ENCODE data around the gene SLC24A4.

Gene SLC24A4, protein sequence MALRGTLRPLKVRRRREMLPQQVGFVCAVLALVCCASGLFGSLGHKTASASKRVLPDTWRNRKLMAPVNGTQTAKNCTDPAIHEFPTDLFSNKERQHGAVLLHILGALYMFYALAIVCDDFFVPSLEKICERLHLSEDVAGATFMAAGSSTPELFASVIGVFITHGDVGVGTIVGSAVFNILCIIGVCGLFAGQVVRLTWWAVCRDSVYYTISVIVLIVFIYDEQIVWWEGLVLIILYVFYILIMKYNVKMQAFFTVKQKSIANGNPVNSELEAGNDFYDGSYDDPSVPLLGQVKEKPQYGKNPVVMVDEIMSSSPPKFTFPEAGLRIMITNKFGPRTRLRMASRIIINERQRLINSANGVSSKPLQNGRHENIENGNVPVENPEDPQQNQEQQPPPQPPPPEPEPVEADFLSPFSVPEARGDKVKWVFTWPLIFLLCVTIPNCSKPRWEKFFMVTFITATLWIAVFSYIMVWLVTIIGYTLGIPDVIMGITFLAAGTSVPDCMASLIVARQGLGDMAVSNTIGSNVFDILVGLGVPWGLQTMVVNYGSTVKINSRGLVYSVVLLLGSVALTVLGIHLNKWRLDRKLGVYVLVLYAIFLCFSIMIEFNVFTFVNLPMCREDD

DNA sequence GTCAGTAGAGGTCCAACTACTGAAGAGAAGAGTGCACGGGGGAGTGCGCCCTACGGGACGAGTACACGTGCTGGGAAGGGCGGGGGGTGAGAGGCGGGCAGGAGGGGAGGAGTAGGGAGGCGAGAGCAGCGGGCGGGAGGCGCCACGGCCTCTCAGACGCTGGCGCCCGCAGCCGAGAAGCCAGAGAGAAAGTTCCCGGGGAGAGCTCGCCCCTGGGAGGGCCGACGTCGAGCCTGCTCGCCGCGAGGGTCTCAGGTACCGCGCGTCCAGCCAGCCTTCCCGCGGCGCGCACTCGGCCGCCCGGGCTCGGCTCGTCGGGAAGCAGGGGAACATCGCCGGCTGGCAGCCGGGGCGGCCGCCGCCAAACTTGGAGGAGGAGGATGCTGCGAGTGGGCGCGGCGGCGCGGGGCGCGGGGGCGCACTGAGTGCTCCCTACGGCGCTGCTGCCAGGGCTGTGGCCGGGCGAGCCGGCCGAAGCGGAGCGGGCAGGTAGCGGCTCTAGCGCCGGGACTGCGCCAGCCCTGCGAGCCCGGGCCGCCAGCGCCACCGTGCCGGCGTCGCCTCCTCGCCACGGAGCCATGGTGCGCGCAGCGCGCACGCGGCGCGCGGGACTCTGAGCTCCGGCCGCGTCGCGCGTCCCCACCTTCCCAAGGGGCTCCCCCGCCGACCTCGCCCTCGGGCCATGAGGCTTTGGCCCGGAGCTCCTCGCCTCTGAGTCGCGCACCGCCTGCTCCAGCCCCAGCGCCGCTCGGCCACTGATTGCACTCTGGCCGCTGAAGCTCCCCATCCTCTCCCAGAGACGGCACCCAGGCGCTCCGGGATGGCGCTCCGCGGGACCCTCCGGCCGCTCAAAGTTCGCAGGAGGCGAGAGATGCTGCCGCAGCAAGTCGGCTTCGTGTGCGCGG lies at the start of gene SLC24A4:
TSS of gene SLC24A4 (plus strand) at position 155 of the 905 bp plus-strand sequence. CDS start at position 821, 666 bp downstream.
- FAIRE-seq, result no peak

DNA sequence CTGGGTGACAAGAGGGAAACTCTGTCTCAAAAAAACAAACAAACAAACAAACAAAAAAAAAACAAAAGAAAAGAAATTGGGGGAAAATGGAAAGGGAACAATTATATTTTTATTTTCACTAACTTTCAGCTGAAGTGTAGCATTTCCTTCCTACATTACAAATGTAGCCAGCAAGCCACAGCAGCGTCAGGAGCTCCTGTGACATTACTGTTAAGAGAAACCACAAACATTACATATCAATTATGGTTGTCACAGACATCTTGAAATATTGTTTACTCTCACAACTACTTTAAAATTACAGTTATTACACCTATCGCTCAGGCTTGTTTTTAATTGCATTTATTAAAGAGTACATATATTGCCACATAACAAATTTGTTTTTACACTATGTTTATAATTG lies 49.8 kb upstream of the SLC24A4 start:
- no peak for FAIRE-seq

DNA sequence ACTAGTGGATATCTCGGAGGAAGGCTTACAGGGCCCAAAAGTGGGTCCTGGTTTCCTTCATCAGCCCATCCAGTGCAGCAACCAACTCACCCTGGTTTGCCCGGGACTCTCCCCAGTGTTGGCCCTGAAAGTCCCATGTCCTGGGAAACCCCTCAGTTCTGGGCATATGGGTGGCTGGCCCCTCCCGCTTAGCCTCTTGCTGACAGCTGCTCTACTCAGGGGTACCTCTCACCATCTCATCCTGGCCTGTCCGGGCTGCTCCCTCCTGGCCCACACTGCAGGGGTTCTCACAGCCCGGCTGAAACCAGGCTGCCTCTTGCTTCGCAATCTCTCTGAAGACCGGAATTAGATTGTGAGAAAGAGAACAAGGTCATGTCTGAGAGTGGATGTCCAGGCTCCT lies 48.9 kb upstream of the SLC24A4 start:
- FAIRE-seq, result no peak

DNA sequence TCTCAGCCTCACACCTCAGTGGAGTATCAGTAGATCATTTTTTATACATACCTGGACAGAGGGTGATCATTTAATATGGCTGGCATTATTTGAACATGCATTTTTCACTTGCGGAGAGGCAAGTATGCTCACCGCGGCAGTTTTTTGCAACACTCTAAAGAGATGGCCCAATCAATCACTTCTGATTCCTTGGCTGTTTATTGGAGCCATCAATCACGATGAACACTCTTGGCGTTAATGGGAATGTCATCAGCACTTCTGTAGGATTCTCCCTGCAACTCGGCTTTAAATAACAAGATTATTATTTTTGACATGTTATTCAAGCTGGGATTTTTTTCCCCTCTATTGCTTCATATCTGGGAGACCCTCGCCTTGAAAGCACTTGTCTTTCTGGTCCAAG lies 46.9 kb upstream of the SLC24A4 start:
- no peak for FAIRE-seq

DNA sequence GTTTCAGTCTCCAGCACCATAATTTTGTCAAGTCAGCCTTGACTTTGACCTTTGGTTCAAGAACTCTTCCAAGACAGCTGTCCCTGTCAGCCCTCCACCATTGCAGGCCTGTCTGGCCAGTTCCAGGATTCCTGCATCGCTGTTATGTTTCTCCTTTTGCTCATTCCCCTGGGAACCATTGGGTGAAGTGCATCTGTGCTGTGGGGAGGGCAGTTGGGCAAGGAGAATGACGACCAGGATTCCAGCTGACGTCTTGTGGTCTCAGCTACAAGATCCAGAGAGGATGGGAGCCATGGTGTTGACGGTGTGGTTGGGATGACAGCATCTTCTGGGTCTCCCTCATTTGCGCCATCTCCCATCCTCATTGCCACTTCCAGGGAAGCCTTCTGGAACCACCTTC lies 45.9 kb upstream of the SLC24A4 start:
- no peak for FAIRE-seq

DNA sequence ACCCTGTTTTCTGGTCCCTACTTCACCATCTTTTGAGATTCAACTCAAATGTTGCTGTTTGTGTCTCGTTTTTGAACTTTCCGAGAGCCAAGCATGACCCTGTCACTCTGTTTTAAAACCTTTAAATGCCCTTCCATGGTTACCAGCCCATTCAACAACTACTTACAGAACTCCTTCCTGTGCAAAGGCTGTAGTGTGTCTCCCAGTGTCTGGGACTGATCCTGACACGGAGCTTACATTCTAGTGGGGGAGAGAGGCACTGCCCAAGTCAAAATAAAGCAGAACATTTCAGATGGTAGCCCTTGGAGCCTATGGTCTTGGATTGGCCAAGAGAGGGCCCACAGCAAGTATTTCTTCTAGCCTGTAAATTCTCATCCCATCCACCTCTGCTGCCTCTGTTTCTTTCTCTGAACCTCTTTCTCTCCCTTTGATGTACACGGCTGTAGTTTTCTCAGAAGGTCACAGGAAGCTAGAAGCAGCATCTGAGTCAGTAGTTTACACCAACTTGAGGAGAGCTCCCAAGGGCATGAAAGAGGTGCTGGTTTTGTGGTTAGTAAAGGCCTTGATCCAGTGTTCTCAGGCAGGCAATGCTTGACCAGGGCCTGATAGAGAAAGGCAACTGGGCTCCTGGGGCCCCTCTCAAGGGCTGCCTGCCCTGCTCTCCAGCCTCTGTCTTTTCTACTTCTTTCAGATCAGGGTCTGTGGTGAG lies 42.3 kb upstream of the SLC24A4 start:
- no peak for FAIRE-seq

DNA sequence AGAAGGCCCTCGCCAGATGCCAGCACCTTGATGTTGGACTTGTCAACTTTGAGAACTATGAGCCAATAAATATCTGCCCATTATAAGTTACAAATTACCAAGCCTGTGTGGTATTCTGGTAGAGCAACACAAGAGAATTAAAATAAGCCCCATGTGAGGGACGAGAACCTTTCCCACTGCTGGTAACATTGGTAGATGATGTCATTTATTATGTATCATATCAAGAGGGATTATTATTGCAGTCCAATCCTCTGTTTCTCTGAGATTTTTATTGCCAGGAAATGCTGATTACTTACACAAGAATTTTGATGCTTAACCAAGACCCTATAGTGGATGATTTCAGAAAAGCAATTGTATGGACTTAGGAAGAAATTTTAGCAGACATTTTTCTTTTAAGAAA lies 40.3 kb upstream of the SLC24A4 start:
- FAIRE-seq, result no peak

DNA sequence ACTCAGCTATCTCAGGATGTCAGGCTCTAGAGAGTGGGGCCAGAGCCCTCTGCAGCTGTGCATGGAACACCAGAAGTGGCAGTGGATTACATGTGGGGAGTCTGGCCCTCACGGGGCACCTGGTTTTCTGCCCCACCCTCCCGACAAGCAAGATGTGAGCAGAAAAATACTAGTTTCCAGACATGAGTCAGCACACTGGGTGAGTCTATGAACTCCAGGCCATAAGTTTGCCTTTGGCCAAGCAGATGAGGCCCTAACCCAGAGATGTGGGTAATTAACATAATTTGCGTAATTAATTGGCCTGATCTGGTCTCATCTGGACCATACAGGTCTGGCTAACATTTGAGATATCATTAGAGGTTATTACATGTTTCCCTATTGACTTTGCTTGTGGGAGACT lies 37.7 kb upstream of the SLC24A4 start:
- no peak for FAIRE-seq

DNA sequence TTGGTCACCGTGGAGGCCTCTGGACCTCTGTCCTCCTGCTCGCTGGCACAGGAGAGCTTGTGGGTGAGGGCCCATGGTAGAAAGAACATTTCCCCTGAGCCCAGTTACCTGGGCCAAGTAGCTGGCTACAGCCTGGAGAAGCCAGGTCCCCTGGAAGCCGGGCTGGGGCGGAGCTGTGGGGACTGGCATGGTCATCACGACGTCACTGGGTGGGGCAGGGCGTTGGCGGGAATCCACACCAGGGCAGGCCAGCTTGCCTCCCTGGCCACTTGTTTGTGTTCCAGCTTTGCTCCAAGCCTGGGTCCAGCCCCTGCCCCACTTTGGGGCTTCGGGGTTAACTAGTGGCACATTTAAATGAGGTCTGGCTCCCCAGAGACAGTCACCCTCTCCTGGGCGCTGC lies 35.0 kb upstream of the SLC24A4 start:
- no peak for FAIRE-seq

DNA sequence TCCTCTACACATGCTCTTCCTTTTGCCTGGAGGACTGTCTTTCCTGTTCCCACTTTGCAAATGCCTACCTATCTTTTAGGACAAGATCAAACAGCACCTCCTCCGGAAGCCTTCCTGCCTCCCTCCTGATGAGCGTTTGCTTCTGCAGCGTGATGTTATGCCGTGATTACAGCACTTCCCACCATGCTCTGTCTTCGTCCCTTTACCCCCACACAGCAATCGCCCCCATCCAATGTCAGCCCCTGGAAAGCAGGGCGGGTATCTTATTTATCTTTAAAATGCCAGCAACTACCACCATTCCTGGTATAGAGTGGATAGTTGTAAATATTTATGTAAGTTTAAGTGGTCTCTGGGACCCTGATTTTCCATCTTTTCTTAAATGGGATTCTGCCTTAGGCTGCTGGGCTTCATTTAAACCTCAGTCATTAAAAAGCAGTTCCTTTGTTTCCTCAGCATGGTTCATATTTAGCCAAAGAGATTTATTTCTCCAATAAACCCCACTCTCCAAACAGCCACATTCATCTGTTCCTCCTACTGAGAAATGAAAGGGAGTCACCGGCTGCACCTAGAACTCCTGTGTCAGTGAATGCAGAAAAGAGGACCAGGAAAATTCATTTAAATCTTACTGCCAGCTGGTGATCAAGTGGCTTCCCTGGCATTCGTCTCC lies 33.8 kb upstream of the SLC24A4 start:
- FAIRE-seq, result no peak

DNA sequence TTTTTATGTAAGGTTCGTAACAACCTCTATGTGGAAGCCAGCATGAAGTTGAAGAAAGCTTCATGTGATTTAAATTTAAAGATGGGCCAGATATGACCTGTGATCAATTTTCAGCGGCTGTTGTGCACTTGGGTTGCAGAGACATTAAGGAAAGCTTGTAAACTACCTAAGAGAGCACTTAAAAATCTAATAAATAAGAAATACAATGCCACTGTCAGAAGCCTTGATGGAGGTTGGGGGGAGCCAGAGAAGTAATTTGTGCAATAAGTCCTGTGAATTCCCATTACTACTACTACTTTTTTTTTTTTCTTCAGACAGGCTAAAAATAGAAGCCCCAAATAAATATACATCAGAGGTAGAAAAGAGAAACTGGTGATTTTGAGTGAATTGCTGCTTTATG lies 30.3 kb upstream of the SLC24A4 start:
- no peak for FAIRE-seq

DNA sequence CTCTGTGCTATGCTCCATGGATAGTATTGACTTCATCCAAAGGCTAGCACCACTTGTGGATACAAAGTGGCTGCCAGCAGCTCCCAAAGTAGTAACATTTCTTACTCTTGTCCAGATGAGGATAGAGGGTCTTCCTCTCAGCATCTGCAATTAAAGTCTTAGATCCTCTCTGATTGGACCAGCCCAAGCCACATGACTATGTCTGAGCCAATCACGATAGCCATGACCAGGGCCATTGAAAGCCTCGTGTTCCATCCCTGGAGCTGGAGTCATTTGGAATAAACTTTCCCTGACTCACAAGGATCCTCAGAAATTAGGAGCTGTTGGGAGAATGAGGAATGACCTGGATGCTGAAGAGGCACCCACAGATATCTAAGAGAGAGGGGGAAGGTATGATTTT lies 28.5 kb upstream of the SLC24A4 start:
- FAIRE-seq, result no peak

DNA sequence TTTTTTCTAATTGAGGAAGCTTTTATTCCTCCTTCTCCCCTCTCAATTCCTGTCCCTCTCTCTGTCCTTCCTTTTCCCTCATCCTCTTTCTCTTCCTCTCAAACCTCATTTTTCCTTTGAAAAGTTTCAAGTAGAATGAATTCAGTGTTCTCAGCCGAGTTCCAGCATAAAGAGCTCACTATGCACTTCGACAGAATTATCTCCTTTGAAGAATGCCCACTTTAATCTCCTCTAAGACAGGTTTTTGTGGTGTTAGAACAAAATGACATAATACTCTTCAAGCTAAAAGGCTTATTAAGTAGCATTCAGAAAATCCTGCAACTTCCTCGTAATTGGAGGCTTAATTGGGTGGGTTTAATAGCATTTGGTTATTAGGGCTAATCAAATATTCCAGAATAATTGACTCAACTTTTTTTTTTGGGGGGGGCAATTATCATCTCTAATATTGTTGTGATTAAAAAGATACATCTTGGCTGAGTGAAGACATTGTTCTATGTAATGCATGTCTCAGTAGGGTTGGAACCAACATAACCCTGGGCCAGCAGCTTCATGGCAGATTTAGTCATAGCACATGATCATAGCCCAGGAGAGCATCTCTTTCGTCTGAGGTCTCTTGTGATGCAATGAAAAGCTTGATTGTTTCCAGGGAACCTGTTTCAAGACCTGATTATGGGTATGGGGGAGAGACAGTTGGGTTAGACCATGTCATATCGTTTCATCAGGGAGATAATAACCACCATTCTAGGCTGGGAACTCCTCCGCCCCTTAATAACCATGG lies 25.0 kb upstream of the SLC24A4 start:
- FAIRE-seq, result no peak

DNA sequence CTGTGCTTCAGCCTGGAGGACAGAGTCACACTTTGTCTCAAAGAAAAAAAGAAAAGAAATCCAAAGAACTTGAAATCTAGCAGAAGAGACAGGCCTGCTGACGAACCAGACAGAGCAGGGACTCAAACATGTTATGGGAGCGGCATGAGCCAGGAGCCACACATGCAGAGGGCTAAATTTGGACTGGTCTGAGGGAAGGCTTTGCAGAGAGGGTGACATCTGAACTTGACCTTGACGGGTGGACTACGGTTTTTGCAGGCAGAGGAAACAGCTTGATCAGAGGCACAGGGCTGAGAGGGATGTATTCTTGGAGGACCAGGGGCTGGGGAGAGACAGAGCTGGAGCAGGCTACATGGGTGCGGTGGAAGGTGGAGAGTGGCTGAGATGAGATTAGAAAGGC lies 20.5 kb upstream of the SLC24A4 start:
- FAIRE-seq, result no peak

DNA sequence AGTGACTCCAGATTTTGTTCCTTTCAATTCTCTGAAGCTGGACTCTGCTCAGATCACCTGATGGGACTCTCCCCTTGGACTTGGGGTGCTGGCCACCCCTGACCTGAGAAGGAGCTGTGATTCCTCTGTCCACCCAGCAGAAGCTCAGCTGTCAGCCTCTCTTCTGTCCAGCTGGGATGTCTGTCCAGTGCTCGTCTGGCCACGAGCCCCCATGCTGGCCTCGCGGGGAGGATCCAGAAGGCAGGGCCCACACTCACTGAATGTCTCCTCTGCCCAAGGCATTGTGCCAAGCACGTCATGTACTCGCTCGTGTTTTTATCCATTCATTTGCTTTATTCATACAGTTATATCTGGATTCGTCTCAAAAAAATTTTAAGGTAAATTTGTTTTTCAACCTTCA lies 14.2 kb upstream of the SLC24A4 start:
- FAIRE-seq, result no peak

DNA sequence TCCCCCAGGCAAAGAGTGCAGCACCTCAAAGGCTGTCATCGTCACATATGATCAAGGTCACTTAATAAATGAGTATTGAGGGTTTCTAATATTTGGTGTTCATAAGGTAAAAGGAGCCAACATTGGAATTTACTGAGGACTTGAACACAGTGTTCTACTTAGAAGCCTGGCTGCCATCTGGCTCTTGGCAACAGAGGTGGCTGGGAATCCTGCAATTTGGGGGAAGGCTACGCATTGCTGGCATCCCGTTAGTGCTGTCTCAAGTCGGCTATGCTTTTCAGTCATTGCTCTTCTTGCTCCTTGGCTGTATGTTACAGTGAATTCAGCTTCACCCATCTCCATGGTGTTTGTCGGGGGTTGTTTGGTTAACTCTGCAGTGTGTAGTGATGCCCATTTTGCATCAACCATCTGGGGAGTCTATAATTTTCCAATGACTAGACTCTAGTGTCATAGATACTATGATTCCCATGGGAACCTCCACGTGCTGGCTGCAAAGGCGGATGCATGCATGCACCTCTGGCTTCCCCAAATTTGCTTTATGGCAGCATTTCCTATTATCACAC lies 12.9 kb upstream of the SLC24A4 start:
- FAIRE-seq, result no peak

DNA sequence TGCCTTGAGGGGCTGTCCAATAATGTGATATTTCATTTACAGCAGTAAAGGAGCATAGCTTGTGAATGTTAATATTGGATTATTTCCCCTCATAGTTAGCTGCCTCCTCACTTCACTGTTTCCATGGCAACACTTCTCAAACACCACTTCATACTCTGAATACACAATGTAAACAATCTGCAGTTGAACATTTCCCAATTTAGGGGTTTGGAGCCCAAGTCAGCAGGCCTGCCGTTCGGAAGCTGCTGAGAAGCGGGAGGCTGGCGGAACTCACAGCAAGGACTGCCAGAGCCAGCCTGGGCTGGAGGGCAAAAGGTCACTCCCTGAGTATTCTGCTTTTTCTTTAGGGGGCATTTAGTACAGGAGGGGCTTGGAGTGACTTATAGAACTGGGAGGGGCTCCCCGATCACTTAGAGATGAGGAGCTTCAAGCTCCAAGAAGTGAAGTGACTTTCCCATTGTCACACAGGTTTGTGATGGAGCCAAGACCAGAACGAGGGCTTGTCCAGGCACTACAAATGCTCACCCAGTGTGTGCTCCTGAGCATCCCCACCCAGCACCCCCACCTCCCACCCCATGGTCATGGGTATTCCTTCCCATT lies 12.1 kb upstream of the SLC24A4 start:
- no peak for FAIRE-seq

DNA sequence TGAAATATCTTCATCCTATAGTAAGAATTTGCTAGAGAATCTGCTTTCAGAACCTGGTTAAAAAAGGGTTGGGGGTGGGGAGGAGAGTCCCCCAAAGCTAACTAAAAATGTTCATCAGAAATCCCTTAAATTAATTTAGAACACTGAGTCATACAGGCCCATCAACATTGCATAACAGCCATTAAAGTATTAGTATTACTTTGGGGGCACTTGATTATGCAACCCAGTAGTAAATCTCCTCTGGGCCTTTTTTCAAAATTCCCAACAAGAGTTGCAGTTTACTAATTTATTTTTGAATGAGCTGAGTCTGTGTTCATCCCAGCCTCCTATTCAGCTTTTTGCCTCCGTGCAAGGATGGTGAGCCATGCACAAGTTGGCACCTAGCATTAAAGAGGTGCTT lies 8.8 kb upstream of the SLC24A4 start:
- FAIRE-seq, result no peak

DNA sequence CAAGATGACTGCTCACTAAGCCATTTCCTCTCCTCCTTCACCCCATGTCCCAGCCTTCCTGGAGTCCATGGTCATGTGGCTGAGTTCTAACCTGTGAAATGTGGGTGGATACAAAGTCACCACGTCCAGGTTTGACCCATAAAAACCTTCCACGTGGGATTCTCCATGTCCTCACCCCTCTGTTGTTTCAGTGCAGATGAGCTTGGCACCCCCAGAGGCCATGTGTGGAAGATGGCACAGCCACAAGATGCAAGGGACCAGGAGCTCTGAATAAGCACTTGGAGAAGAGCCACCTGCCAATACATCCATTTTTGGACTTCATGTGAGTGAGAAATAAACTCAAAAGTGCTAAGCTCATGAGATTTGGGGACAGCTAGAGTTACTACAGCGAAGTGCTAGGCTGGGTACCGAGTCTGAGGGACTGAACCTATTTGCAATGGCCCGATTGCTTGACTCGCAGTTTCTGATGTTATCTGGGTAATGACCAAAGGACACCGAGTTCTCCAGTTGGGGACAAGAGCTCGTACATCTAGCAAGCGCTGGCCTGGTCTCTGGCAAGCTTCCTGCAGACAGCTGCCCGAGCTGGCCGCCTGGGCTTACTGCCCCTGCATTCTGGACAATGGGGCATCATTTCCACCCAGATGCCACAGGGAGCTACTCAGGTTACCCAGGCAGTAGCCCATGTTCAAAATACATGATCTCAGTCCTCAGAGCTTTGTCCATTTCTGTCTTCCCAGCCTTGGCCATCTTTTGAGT lies 7.7 kb upstream of the SLC24A4 start:
- no peak for FAIRE-seq

DNA sequence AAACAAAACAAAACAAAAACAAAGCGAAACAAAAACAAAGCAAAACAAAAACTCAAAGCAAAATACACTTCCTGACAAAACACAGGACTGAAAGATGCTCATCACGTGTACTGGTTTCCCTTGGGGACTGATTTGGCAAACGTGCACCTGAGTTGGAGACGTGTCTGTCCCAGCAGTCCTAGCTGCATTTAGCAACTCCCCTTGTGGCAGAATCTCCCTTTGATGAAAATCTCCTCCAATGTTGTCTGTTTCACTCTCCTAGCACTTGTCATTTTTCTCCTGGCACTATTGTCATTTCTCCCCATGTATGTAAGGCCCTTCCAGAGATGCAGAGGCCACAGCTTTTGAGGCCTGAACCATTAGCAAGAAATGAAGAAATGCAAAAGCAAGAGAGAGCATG lies 6.8 kb upstream of the SLC24A4 start:
- no peak for FAIRE-seq
